ENCODE data around the gene BHMT.

The BHMT gene, protein sequence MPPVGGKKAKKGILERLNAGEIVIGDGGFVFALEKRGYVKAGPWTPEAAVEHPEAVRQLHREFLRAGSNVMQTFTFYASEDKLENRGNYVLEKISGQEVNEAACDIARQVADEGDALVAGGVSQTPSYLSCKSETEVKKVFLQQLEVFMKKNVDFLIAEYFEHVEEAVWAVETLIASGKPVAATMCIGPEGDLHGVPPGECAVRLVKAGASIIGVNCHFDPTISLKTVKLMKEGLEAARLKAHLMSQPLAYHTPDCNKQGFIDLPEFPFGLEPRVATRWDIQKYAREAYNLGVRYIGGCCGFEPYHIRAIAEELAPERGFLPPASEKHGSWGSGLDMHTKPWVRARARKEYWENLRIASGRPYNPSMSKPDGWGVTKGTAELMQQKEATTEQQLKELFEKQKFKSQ

DNA sequence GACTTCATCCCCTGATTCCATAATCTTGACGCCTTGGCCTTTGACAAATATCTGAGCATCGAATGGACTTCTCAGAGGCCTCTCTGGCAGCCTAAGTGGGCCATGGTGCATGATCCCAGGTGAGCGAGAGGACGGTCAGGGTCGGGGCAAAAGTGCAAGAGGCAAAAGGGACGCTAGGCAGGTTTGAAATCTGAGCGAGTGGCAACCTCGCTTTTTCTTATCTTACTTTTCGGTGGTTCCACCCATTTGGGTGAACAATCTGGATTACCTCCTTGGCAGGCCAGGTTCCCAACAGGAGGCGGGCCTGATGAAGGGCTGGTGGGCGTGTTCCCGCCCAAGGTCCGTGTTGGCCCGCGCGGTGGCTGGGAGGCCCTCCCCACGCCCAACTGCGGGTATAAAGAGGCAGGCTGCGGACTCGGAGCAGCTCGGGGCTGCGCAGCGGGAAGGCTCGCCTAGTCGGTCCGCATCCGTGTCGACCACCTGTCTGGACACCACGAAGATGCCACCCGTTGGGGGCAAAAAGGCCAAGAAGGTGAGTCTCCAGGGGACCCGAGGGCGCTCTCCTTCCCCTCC lies at the start of gene BHMT:
BHMT (plus strand) TSS at position 423 of the 573 bp plus-strand sequence; CDS start at position 500, 77 bp downstream.
- DNase-seq: no peak

DNA sequence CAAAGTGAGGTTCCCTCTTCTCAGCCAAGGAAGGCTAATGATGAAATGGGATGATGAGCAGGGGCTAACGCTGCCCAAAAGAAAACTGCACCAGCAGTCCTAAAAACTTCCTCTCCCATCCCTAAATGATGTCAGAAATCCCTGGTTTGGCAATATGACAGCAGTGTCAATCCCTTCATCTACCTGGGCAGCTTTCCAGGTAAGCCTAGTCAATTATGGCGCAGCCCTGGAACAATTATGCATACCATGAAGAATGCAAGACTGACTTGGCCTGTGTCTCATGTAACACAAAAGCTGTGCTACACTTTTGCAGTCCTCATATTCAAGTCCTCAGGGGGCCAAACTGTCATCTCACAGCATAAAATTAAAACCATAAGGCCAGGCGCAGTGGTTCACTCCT lies 49.2 kb upstream of the BHMT start:
- DNase-seq: no peak

DNA sequence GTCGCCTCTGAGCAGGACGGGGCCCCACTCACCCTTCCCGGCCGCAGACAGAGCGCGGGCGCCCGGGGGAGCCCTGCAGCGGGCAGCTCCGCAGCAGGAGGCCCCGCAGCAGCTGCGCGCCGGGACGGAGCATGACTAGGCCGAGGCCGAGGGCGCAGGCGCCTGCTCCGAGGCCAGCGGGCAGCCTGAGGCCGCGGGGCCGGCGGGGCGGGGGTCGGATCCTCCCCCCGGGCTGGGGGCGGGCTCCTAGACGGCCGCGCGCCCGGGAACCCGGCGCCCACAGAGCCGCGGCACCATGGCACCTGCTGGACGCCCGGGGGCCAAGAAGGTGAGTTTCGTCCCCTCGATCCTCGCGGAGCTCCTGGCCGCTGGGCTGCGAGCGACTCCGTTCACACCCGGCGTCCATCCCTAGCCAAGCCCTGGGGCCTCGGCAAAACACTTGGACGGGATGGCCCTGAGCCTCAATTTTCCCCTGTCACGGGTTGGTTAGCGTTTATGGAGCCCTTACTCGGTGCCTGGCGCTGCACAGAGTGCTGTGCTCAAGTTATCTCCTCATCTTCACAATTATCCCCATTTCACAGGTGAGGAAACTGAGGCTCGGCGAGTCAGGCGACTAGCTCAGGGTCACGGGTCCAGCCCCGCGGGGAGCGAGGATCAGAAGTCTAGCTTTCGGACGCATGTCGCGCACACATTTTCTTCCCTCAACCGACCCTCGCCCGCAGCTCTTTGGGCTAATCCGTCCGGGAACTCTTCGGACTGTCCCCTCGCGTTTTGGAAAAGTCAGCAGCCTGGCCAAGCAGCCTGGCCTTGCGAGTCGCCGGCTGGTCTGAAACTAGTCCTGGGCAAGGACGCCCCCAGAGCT lies 41.9 kb upstream of the BHMT start, which contains the start of the genes BHMT2 and DMGDH:
BHMT2 (plus strand) TSS at position 280 of the 862 bp plus-strand sequence; CDS start at position 296, 16 bp downstream.
DMGDH (minus strand) TSS at position 187 of the 862 bp plus-strand sequence; CDS start at position 133, 54 bp downstream.
- no peak for DNase-seq

DNA sequence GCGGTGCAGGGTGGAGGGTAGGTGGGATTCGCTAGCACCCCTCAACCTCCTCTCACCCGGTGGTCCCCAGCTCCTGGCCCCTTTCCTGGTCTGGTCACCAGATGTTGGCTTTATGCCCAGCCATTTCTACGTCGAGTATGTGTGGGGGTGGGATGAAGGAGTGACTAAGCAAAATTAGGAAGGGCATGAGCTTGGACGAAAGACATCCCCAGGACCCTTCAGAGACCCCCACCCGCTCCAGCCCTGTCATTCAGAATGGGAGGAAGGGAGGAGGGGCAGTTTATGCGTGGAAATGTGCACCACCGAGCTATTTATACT lies 41.3 kb upstream of the BHMT start:
- DNase-seq: no peak

DNA sequence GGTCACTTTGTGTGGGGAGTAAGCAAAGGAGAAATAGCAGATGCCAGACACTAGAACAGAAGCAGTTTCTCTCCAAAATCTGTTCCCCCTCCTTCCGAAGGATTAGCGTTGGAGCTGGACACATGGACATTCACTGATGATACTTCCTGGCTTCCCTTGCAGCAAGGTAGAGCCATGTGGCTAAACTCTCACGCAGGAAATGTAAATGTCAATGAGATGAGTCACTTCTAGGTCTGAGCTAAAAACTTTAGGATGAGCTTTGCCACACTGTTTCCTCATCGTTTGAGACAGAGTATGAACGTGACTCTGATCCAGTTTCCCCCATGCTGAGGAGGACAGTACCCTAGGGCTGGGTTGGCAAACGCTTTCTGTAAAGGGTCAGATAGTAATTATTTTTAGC lies 37.0 kb upstream of the BHMT start:
- no peak for DNase-seq

DNA sequence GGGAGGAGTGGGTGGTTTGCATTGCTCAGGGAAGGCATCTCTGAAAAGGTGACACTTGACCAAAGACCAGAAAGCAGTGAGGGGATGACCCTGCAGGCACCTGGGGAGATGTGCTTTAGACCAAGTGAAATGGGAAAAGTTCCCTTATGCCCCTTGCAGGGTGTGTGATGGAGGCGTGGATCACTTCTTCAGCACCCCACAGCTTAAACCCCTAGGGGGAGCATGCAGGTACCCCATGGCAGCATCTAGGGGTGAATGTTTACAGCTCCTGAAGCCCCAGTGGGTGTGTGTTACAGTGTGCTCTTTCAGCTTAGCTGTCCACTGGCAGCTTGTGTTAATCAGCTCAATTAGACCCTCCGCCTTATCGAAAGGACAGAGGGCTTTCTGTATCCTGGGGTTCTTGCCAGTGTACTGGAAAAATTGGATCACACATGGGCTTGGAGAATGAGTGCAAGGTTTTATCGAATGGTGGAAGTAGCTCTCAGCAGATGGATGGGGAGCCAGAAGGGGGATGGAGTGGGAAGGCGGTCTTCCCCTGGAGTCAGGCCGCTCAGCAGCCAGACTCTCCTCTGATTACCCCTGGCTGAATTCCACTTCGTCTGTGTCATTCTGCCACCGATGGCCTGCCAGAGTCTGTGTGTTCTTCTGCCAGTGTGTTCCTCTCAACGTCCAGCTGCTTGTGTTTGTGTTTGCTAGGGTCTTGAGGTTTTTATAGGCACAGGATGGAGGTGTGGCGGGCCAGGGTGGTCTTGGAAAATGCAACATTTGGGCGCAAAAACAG lies 35.8 kb upstream of the BHMT start:
- no peak for DNase-seq

DNA sequence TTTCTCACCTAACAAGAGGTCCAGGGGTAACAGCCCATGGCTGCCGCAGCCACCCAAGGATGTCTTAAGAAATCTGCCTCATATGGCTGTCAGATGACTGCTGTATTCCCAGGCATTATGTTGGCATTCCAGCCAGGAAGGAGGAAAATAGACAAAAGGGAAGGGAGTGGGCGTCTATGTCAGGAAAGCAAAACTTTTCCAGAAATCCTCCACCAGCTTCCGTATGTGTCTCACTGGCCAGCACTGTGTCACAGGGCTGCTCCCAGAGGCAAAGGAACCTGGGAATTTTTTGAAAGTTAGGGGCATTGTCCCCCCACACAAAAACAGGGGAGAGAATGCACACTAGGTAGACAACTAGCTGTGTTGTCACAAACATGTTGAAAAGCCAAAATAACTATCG lies 34.8 kb upstream of the BHMT start:
- DNase-seq: no peak

DNA sequence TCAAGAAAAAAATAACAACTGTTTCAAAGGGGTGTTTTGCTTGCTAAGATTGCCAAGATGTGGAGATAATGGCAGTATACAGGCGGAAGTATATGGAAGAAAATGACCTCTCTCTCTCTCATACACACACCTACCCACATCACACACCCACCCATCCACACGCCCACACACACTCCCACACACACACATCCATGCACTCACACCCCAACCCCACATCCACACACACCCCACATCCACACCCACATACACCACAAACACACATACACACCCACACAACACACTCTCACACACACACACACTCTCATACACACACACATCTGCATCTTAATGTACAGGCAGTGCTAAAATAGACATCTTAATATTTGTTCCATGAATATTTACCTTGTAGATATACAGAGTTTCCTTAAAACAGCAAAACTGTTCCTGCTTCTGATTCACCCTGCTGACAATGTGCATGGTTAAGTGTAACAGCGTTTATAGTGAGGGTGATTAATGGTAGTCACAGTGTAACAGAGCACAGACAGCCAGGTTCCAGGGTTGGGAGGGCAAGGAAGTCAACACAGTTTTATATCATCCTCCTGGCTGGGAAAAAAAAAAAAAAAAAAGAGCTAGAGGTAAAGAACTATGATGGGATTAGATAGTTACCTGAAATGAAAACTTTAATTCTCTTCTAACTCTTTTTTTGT lies 33.8 kb upstream of the BHMT start:
- DNase-seq: no peak

DNA sequence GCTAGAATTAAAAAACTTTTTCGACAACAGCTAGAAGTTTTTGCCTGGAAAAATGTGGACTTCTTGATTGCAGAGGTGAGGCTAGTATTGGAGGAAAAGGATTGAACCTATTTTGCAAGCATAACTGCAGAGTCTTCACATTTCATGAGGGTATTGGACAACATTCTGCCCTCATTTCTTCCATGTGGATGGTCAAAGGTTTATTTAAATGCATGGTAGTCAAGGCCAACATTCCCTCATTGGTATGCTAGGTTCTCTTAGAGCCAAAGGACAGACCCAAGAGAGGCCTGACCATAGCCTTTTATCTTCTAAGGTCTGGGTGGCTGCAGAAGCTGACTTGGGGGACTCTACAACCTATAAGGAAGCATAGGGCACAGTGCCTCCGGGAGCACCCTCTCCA lies 30.8 kb upstream of the BHMT start:
- DNase-seq: no peak

DNA sequence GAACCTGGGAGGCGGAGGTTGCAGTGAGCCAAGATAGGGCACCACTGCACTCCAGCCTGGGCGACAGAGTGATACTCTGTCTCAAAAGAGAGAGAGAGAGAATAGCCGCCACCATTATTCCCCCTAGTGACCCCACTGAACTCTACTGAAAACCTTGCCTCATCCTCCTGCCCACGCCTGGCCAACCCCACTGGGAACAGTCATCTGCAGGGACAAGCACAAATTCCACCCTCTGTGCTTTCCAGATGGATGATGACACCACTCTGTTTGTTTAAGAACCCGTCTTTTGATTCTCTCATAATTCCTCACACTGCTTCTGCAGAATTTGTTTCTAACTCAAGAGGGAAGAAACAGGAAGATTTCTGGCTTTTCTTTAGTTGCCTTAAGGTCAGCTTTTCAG lies 29.8 kb upstream of the BHMT start:
- no peak for DNase-seq

DNA sequence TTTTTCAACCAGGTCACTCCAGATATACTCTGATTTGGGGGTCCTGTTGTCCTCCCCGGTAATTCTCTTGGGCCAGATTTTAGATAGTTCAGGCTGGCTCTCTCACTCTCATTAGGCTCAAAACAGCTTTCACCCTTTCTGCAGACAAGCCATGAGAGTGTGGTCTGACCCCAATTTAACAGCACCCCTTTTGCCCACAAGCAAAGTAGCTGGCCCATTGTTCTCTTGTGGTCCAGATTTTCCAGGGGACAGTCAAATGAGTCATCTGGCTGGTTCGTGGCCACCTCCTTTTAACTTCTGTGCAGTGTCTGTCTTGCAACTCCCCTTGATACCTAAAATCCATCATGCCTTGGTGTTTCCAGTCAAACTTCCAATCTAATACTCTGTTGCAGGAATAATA lies 25.5 kb upstream of the BHMT start:
- no peak for DNase-seq

DNA sequence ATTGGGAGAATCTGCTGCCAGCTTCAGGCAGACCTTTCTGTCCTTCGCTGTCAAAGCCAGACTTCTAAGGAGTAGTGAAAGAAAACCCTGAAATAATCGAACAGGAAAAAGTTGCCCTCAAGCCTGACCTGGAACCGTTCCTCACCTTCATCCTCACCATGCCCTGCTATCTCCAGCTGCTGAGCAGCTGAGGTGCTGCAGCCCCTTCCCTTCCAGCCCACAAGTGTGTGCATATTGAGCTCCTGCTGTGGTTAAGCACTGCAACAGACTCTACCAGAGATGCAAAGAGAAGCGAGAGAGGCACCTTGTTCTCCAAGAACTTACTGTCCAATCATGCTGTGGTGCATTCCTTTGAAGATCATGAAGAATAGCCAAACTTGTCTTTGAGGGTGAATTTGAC lies 23.1 kb upstream of the BHMT start:
- no peak for DNase-seq

DNA sequence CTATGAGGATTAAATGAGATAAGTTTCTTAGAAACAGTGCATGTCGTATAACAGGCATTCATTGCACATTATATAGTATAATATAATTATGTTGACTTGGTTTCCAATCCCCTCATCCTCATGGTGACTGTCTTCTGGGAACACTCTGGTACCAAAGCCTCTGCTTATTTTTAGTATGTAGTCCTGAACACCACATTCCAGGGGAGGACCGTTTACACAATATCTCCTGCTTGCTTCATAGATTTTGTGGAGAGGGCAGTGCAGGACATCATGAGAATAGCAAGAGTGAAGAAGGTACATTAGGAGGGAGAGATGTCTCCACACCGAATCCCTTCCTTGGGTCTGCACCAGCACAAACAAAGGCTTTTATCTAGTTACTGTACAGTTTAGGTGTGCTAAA lies 20.5 kb upstream of the BHMT start:
- DNase-seq: no peak

DNA sequence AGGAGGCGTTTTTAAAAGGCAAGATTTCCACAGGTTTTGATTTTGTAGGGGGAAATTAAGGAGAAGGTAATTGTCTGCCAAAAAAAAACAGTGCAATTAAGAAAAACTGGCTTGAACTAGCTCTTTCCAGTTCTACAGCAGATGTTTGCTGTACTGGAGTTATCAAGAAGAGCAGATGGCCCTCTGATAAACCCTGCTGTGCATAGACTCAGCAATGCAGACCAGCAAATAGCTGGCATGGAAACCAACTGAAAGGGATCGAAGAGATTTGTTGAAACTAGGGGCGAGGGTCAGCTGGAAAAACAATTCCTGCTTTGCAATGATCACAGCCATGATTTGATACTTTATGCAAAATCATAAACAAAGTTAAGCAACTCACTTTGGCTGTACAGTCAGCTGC lies 17.8 kb upstream of the BHMT start:
- DNase-seq: no peak

DNA sequence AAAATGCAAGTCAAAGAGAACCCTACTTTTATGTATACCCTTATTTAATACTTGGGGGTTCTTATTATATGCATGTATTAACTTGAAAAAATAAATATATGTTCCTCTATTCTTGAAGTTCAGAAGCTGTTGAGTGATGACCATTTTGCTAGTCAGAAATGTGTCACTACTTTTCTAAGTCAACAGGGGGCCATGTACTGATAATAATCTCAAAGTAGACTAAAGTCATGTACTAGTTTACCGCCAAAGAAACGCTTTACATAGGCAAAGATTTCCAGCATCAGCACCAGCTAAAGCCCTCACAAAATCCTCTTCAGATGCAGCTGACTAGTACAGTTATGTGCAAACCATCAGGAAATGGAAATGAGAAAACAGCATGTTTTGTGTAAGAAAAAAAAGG lies 5.7 kb upstream of the BHMT start:
- DNase-seq: no peak

DNA sequence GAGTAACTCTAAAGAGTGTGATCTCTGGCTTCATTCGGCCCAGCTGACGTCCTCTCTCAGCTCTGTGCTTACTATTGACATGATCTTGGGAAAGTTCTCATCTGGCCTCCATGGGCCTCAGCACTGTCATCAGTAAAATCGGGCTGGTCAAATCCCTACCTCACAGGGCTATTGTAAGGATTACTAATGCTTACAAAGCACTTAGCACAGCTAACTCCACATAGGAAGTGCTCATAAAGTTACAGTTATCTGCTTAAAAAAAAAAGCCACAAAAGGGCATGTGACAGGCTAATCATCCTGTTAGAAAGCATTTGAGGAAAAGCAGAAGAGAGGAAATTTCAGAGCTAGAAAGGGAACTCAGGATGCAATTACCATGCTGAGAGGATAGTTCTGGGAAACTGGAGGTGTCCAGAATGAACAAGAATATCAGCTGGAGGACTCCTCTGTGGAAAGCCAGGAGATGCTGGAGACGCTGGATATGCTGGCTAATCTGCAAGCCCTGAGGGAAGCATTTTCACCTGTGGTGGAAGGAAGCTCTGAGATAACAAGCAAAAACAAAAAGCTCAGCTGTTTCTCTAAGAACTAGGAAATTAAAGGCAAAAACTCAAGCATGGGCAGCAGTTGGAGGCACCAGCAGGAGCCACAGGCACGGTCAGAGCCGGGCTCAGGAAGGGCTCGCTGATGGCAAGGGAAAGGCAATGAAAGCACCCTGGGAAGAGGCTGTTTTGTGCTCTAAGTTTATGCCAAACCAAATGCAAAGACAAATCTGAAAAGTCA lies 4.4 kb upstream of the BHMT start:
- DNase-seq: no peak

DNA sequence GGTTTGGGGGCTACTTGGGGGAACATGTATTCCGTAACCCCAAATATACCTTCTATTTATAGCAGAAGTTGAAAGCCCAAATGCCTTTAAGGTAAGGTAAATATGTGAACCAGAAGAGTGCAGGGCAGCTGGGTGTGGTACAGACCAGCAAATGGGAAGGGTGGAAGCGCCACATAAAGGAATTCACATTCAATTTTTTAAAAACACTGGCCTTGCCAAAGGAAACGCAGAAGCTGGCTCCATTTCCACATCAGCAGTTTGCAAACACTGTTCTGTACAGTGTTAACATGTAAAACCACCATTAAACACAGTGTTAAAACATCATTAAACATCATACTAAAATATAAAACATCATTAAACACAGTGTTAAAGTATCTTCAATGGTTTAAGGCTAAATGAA lies 3.5 kb upstream of the BHMT start:
- DNase-seq: no peak

DNA sequence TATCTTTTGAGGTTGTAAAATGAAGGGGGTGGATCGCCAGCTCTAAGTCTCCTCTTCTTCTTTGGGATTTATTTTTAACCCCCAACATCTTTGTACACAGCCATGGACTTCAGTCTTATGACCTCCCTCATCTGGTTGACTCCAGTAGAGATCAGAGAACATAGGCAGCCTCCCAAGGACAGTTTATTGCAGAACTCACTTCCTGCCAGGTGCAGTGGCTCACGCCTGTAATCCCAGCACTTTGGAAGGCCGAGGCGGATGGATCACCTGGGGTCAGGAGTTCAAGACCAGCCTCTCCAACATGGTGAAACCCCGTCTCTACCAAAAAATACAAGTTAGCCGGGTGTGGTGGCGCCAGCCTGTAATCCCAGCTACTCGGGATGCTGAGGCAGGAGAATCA lies 2.8 kb upstream of the BHMT start:
- no peak for DNase-seq

DNA sequence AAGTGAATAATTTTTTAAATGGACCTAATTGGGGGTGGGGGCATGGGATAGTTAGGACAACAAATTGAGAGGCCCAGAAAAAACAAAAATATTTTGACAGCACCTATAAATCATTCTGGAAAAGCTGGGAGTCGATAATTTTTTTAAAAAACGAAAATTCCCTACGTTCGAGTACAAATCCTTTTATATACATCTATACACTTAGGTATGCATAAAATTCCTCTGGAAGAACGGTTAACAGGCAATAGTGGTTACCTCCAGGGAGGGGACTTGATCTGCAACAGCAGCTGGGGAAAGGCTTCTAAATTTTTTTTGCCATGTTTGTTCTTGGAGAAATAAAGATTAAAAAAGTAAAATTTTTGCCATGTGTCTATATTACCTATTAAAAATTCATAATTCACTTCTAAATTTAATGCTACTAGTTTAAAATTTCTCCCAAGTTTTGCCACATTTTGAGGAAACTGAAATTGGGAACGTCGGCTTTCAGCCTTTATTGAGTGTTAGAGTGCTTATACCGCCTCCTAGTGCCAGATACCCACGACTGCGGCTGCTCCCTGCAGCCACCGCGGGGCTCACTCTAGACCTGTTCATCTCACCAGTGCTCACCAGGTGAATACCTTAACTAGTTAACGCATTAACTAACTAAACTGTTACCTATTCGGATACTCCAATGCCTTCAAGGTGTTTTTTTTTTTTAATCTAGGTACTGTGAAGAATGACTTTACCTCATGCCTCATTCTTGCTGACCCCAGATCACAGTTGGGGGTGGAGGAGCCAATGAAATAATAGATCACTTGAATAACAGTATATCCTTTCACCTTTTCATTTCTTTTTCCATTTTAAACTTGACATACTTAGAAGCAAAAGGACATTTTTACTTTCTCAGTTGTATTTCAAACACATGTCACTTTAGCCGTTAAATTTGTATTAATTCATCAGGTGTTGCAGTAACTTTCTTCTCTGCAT lies 1.8 kb upstream of the BHMT start:
- DNase-seq: no peak

DNA sequence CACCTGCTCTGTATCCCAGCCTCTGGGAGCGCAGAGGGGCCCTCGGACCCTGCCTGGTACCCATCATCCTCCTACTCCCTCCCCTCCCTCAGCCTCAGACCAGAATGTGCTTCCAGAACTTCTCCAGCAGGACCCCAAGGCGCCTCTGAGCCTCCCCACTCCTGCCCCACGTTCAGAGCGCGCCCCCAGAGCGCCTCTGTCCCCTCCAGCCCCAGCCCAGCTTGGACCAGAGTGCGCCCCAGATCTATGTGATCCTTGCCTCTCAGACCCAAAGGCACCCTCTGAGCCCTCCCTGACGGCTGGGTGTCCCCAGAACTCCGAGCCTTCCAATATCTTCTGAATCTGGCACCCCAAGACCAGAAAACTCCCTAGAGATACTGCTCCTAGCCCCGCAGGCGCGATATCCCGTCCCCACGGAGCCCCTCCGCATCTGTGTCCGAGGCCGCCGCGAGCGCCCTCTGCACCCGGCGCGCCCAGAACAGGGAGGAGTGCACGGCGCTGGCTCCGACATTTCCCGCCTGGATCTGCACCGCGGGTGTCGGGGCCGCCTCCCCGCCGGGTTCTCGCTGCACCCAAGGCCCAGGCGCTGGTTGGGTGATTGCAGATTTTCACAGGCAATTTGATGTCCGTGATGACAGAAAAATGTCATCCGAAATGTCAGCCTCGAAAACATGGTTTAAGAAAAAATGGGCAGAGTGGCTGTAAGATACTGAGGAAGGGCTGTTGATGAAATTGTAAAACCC lies 522 bp downstream of the BHMT start:
- no peak for DNase-seq
